A549 (cell line): ENCODE measurements around the gene PWP1. TPM values are rescaled to one million over a fixed set of nuclear protein-coding genes. Genes with fewer than 3 reads are reported as not detected.

Experiments used
- ATAC-seq, 2 experiments: fragments of 200-7000 bp in 1 of 2; fragments of >200 bp in 1 of 2; cut with Nextera tagmentation in 1 of 2; cut with Tn5 transposase in 1 of 2; 3 replicates each; pipeline versions ENCODE4 v1.8.0 to v1.9.1; 2018 to 2020; ENCODE audit warnings: mild to moderate bottlenecking in 1 of 2, moderate library complexity in 1 of 2
- CTCF ChIA-PET: fragments of 300-600 bp; sonication (Branson Sonifier 250); formaldehyde crosslinking; extraction: SDS; loops from one replicate; lab custom pipeline; 2021; ENCODE audit warnings: antibody characterized with exemption, inconsistent platforms; lab: Yijun Ruan, JAX
- POLR2A ChIA-PET: fragments of 350-600 bp; formaldehyde crosslinking; extraction: SDS; loops from one replicate; lab custom pipeline; 2021; ENCODE audit warnings: antibody characterized with exemption, inconsistent platforms; lab: Yijun Ruan, JAX
- DNase-seq, 2 experiments: peaks; one replicate each; pipeline versions ENCODE4 v3.0.0 to v3.0.0-alpha.2; 2011 to 2016; ENCODE audit warnings: low read depth in 1 of 2, low spot score in 1 of 2
- FAIRE-seq: peaks from 2 replicates; lab custom pipeline; 2011; peaks lifted over from hg19 to GRCh38; lab: Jason Lieb, UNC
- H3K27ac ChIP-seq, 2 experiments: fragments of >200 bp; sonication (Bioruptor Twin); formaldehyde crosslinking; 3 replicates each; pipeline ENCODE4 v1.5.1; 2016 to 2017
- H3K4me1 ChIP-seq: fragments of >200 bp; sonication (Bioruptor Twin); formaldehyde crosslinking; 3 replicates; pipeline ENCODE4 v1.6.1; 2016
- H3K4me2 ChIP-seq: fragments of >200 bp; sonication (Bioruptor Twin); formaldehyde crosslinking; 3 replicates; pipeline ENCODE4 v1.6.1; 2016
- H3K4me3 ChIP-seq: fragments of >200 bp; sonication (Bioruptor Twin); formaldehyde crosslinking; 3 replicates; pipeline ENCODE4 v1.5.1; 2016
- H3K9me3 ChIP-seq: fragments of >200 bp; sonication (Bioruptor Twin); formaldehyde crosslinking; 3 replicates; pipeline ENCODE4 v1.6.1; 2016
- BCL3 ChIP-seq: fragments of >200 bp; sonication (Bioruptor Twin); formaldehyde crosslinking; IDR thresholded peaks from 3 replicates; pipeline ENCODE4 v1.6.1; 2016
- CBX2 ChIP-seq: fragments of 200-600 bp; sonication (generic); IDR thresholded peaks from 2 replicates; pipeline ENCODE4 v1.6.1; 2016; ENCODE audit warnings: low read depth, mild to moderate bottlenecking, borderline replicate concordance
- CHD4 ChIP-seq: fragments of 200-600 bp; sonication (generic); IDR thresholded peaks from 2 replicates; pipeline ENCODE4 v1.6.1; 2016; ENCODE audit warnings: antibody characterized with exemption, mild to moderate bottlenecking, borderline replicate concordance
- CTCF ChIP-seq: fragments of >200 bp; sonication (Bioruptor Twin); formaldehyde crosslinking; IDR thresholded peaks from 3 replicates; pipeline ENCODE4 v1.5.1; 2016
- E2F6 ChIP-seq: IDR thresholded peaks from 2 replicates; pipeline ENCODE4 v1.6.1; 2012; ENCODE audit warnings: low read depth, borderline replicate concordance
- EHF ChIP-seq: fragments of 250-450 bp; sonication (Bioruptor Pico); IDR thresholded peaks from 2 replicates; pipeline ENCODE4 v1.5.0; 2020; ENCODE audit warnings: mild to moderate bottlenecking
- ELK1 ChIP-seq: fragments of 150-350 bp; IDR thresholded peaks from 2 replicates; pipeline ENCODE4 v1.6.1; 2014; ENCODE audit warnings: low read depth, mild to moderate bottlenecking, low read length
- EP300 ChIP-seq, 2 experiments: fragments of >200 bp; sonication (Bioruptor Twin); formaldehyde crosslinking; IDR thresholded peaks; 2 replicates in 1 of 2; 3 replicates in 1 of 2; pipeline ENCODE4 v1.6.1; 2016 to 2017
- HES2 ChIP-seq: fragments of >200 bp; sonication (Bioruptor Twin); formaldehyde crosslinking; IDR thresholded peaks from 2 replicates; pipeline ENCODE4 v1.6.1; 2016
- HMGXB4 ChIP-seq: fragments of 250-450 bp; sonication (Bioruptor Pico); IDR thresholded peaks from 2 replicates; pipeline ENCODE4 v1.5.0; 2021; ENCODE audit warnings: mild to moderate bottlenecking, moderate library complexity, borderline replicate concordance
- HOXA7 ChIP-seq: fragments of 250-450 bp; sonication (Bioruptor Pico); IDR thresholded peaks from 2 replicates; pipeline ENCODE4 v1.5.0; 2020; ENCODE audit warnings: mild to moderate bottlenecking, moderate library complexity
- JUN ChIP-seq, 2 experiments: fragments of >200 bp; sonication (Bioruptor Twin); formaldehyde crosslinking; IDR thresholded peaks; 2 replicates in 1 of 2; 3 replicates in 1 of 2; pipeline ENCODE4 v1.6.1; 2016 to 2017
- MAFK ChIP-seq: fragments of 450-650 bp; IDR thresholded peaks from 2 replicates; pipeline ENCODE4 v1.6.1; 2014; ENCODE audit not compliant: partially characterized antibody
- NPAS2 ChIP-seq: fragments of 250-450 bp; sonication (Bioruptor Pico); IDR thresholded peaks from 2 replicates; pipeline ENCODE4 v1.8.0; 2022; ENCODE audit warnings: mild to moderate bottlenecking, moderate library complexity, borderline replicate concordance
- PBX3 ChIP-seq: IDR thresholded peaks from 2 replicates; pipeline ENCODE4 v1.6.1; 2012
- RAD21 ChIP-seq, 2 experiments: fragments of >200 bp in 1 of 2; sonication (Bioruptor Twin) in 1 of 2; formaldehyde crosslinking in 1 of 2; IDR thresholded peaks in 1 of 2; conservative IDR thresholded peaks in 1 of 2; 2 replicates in 1 of 2; 3 replicates in 1 of 2; pipeline ENCODE4 v1.6.1; 2012 to 2018; ENCODE audit warnings: inconsistent platforms in 1 of 2
- RARB ChIP-seq: fragments of 250-450 bp; sonication (Bioruptor Pico); IDR thresholded peaks from 2 replicates; pipeline ENCODE4 v1.8.0; 2021; ENCODE audit warnings: mild to moderate bottlenecking, moderate library complexity
- RCOR1 ChIP-seq: fragments of 150-350 bp; IDR thresholded peaks from 2 replicates; pipeline ENCODE4 v1.6.1; 2014; ENCODE audit warnings: antibody characterized with exemption, low read length, low read depth
- RNF2 ChIP-seq: fragments of 200-600 bp; sonication (generic); IDR thresholded peaks from 2 replicates; pipeline ENCODE4 v1.6.1; 2016; ENCODE audit warnings: low read depth, mild to moderate bottlenecking, antibody characterized with exemption, moderate library complexity, borderline replicate concordance
- SMC3 ChIP-seq: fragments of >200 bp; sonication (Bioruptor Twin); formaldehyde crosslinking; IDR thresholded peaks from 3 replicates; pipeline ENCODE4 v1.6.1; 2018; ENCODE audit warnings: inconsistent platforms
- ZC3H11A ChIP-seq: fragments of 450-650 bp; IDR thresholded peaks from 2 replicates; pipeline ENCODE4 v1.6.1; 2014; ENCODE audit warnings: antibody characterized with exemption, mild to moderate bottlenecking
- ZFP36 ChIP-seq: fragments of 450-650 bp; IDR thresholded peaks from 2 replicates; pipeline ENCODE4 v1.6.1; 2014; ENCODE audit warnings: borderline replicate concordance; ENCODE audit not compliant: partially characterized antibody
- ZNF302 ChIP-seq: fragments of 250-450 bp; sonication (Bioruptor Pico); IDR thresholded peaks from 2 replicates; pipeline ENCODE4 v1.9.0; 2021; ENCODE audit warnings: inconsistent platforms, mild to moderate bottlenecking, moderate library complexity
- ZSCAN20 ChIP-seq: fragments of 250-450 bp; sonication (Bioruptor Pico); IDR thresholded peaks from 2 replicates; pipeline ENCODE4 v1.8.0; 2022; ENCODE audit warnings: mild to moderate bottlenecking, moderate library complexity
- WGBS: methylation state at CpG from one replicate; pipeline ENCODE4 v1.1.6; 2017; ENCODE audit errors: missing lambda C conversion rate; 5-methylcytosine and 5-hydroxymethylcytosine counted together
- polyA plus RNA-seq, 4 experiments: library from polyadenylated mRNA; depleted of rRNA in 3 of 4; stranded (reverse); fragments of >200 nt; fragmentation: RNase III in 1 of 4; extraction: RNeasy Plus Mini Kit Qiagen cat#74134 plus additional on column Dnase treatment in 1 of 4; gene quantifications; 2 replicates in 3 of 4; 3 replicates in 1 of 4; pipeline ENCODE4 v1.2.3, GENCODE V29; 2011 to 2017

The PWP1 gene
- polyA plus RNA-seq, 2 of the 4 experiments (the other 2 are of a cell fraction): 132 to 191 TPM

GRCh38 chr12:107649661-107650061, 35.9 kb upstream of the PWP1 start (continued):
- TF ChIP-seq HES2 (no peak), EHF (CRISPR knock-in tag) (no peak)

- Histone ChIP-seq H3K27ac (no peak overlapping the region), H3K4me3 (no peak overlapping the region), H3K4me2 (no peak overlapping the region), H3K4me1 (no peaks in the 10 kb centered on the region), H3K9me3 (no peaks in the 10 kb centered on the region)
- DNase-seq (no peak), FAIRE-seq (no peak), ATAC-seq (no peak)
- WGBS: 83% methylated on average over 10 of the region's 10 CpGs
- CTCF ChIA-PET: no interaction called here
- TF ChIP-seq MAFK: no peak
- TF ChIP-seq CHD4: no peak
- no peak for TF ChIP-seq JUN (IDR thresholded peaks at IDR 0.05)
- no peak for TF ChIP-seq RARB (CRISPR knock-in tag)
- POLR2A ChIA-PET: no interaction called here
These were observed 34.6 kb upstream of the PWP1 start for GRCh38 chr12:107650977-107651376.

- ATAC-seq (0 out of 6 replicates have a peak, but pooled peaks of 1 of the 2 experiments have one; percentile 31), DNase-seq (no peak), FAIRE-seq (no peak)
- H3K27ac ChIP-seq: no peak overlapping the region
- H3K4me2 ChIP-seq: no peak overlapping the region
- no peak overlapping the region for H3K4me3 ChIP-seq
- 90% methylated on average over 11 of the region's 11 CpGs for WGBS
- CTCF ChIA-PET: interaction anchor here (1.2 kb wide), 1 partner anchor 10 kb away, joined by 3 read pairs; no protein-coding TSS in a partner anchor
- POLR2A ChIA-PET: no interaction called here
- no peaks in the 10 kb centered on the region for H3K4me1 ChIP-seq
- H3K9me3 ChIP-seq: no peaks in the 10 kb centered on the region
- no peak for TF ChIP-seq ZSCAN20 (CRISPR knock-in tag)
- TF ChIP-seq ZC3H11A: no peak
- no peak for TF ChIP-seq CTCF
- TF ChIP-seq PBX3: no peak
- TF ChIP-seq NPAS2: no peak
- TF ChIP-seq ZNF302 (CRISPR knock-in tag): no peak
- TF ChIP-seq HES2: no peak
- TF ChIP-seq BCL3: no peak
- TF ChIP-seq RAD21 (conservative IDR thresholded peaks at IDR 0.05 in 1 of 2, IDR thresholded peaks at IDR 0.05 in 1 of 2): no peak
- no peak for TF ChIP-seq ELK1
- no peak for TF ChIP-seq SMC3
- no peak for TF ChIP-seq HMGXB4
- no peak for TF ChIP-seq CBX2
- TF ChIP-seq RNF2: no peak
- TF ChIP-seq EP300 (IDR thresholded peaks at IDR 0.05): no peak
- TF ChIP-seq RCOR1: no peak
- TF ChIP-seq HOXA7 (CRISPR knock-in tag): no peak
- no peak for TF ChIP-seq ZFP36
- TF ChIP-seq E2F6: no peak
These were observed 33.8 kb upstream of the PWP1 start for GRCh38 chr12:107651571-107652449.
